ENCODE results near the gene ARV1.
"Not testable (repeated sequence)": the region's sequence is repeated elsewhere in the genome, so short reads cannot be mapped to it uniquely, and the experiment has no call there.

ARV1 gene

DNA sequence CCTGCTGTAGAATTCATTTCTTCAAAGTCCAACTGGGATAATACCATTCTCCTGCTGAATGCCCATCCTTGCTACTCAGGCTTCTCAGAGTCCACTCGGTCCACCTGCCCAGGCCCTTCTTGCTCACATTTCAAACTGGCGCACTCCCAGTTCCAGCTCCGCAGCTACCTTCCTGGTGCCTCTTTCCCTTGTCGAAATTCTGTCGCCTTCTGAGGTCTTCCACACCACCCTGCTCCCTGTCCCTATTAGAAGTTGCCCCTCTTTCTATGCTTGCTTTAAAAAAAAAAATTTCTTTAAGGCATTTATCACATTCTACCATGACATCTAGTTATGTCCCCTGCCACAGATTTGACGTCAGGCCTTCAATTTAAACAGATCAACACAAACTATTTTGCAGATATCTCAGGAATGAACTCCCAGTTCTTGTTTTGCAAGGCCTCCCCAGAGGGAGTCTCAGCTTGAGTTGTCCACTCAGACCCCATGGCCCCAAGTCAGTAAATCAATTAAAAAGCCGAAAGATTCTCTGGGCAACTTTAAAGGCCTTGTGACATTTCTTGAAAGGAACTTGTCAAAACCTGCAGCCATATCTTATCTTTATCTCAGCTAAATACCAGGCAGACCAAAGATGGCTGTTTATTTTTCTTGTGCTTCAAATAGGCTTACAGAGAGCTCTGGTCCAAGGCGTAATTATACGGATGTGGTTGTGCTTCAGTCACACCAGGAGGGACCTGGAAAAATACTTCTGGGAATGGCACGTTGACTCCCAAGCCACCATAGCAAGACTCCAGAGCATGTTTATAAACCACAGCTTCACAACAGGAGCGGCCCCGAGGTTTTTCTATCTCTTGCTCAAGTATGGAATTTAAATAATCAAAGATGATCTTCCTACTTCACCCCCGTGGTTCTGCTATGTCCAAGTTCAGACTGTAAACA lies 59.0 kb downstream of the ARV1 start:
- Mint-ChIP-seq H3K4me3 (no peak overlapping the region), H3K27me3 (ENCODE audit: low read depth) (peaks cover 16% of the 10 kb centered on the region)

DNA sequence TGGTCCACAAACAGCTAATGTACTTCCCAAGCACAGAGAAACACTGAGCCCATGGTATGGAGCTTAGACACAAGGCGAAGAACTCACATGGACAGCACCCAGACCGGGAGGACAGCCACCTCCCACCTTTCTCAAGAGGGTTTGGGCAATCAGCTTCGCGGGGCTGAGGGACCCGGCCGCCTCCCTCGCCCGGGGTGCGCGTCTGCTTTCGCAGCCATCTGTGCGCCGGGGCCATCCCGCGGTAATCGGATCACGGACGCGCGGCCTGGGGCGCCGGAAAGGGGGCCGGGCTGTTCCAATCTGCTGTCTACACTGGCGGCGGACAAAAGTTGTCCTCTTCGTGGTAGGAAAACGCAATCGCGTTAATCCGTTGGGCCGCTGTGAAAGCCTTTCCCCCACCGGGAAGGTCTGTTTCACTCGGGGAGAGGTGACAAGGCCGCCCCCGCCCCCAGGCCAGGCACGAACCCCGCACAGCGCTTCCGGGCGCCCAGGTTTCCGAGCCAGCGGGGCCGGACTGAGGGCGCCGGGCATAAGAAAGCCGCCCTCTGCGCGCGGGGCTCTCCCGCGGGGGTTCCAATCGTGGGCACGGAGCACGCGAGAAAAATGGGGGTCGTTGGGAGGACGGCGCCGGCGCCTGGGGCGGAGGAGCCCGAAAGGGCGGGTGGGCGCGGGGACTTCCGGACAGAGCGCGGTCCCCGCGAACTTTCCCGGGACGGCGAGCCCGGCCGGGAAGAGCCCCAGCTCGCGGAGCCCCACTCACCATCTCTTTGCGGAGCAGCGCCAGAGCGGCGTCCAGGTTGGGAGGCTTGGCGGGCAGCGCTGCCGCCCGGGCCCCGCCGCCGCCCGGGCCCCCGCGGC lies 60.5 kb downstream of the ARV1 start:
- H3K36me3 Mint-ChIP-seq (ENCODE audit: low read depth), result peaks cover 9% of the 10 kb centered on the region
- H3K9me3 Mint-ChIP-seq, result no peaks in the 10 kb centered on the region
- peaks cover 28% of the 10 kb centered on the region for H3K4me1 Mint-ChIP-seq (ENCODE audit: low read depth)
- H3K27ac Mint-ChIP-seq, result no peak overlapping the region
- peaks cover 27% of the 10 kb centered on the region for H3K27me3 Mint-ChIP-seq (ENCODE audit: low read depth)
- peak overlapping the region; percentile 71 for H3K4me3 Mint-ChIP-seq

More for the DNA sequence above, 59.0 kb downstream of the ARV1 start:
- Mint-ChIP-seq H3K9me3 (no peaks in the 10 kb centered on the region), H3K36me3 (ENCODE audit: low read depth) (peaks cover 9% of the 10 kb centered on the region), H3K27ac (no peak overlapping the region), H3K4me1 (ENCODE audit: low read depth) (peaks cover 28% of the 10 kb centered on the region)

DNA sequence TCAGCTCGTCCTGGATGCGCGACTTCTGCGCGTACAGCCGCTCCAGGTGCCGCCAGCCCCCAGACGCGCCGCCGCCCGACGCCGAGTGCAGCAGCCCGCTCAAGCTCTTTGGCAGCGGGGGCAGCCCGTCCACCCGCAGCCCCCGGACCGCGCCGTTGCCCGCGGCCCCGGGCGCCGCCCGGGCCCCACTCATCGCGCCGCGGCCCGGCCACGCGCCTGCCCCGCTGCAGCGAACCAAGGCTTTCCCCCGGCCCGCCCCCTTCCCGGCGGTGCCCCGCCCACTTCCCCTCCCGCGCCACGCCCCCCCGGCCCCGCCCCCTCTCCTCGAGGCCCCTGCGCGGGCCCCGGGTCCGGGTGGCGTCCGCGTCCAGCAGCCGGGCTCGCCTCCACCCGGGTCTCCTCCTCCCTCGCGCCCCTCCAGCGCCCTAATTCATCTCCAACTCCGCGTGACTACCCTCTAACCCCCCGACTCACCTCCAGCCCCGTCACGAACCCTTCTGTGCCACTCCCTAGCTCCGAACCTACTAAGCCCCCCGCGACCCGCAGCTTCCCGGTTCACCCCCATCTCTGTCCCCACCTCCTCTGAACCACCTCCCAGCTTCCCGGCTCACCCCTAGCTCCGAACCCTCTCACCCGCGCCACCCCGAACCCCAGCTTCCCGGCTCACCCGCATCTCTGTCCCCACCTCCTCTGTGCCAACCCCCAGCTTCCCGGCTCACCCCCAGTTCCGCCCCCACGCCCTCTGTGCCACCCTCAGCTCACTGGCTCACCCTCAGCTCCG lies 61.3 kb downstream of the ARV1 start, which contains the start of gene FAM89A:
TSS of gene FAM89A (minus strand) at position 236 of the 781 bp plus-strand sequence. CDS start at position 193, 43 bp downstream.
- Mint-ChIP-seq H3K36me3 (ENCODE audit: low read depth) (peaks cover 9% of the 10 kb centered on the region), H3K4me1 (ENCODE audit: low read depth) (peaks cover 30% of the 10 kb centered on the region), H3K27ac (no peak within 1 kb of the TSS), H3K9me3 (peaks cover 7% of the 10 kb centered on the region), H3K27me3 (ENCODE audit: low read depth) (peaks cover 34% of the 10 kb centered on the region), H3K4me3 (peak within 1 kb of the TSS; percentile 78)

DNA sequence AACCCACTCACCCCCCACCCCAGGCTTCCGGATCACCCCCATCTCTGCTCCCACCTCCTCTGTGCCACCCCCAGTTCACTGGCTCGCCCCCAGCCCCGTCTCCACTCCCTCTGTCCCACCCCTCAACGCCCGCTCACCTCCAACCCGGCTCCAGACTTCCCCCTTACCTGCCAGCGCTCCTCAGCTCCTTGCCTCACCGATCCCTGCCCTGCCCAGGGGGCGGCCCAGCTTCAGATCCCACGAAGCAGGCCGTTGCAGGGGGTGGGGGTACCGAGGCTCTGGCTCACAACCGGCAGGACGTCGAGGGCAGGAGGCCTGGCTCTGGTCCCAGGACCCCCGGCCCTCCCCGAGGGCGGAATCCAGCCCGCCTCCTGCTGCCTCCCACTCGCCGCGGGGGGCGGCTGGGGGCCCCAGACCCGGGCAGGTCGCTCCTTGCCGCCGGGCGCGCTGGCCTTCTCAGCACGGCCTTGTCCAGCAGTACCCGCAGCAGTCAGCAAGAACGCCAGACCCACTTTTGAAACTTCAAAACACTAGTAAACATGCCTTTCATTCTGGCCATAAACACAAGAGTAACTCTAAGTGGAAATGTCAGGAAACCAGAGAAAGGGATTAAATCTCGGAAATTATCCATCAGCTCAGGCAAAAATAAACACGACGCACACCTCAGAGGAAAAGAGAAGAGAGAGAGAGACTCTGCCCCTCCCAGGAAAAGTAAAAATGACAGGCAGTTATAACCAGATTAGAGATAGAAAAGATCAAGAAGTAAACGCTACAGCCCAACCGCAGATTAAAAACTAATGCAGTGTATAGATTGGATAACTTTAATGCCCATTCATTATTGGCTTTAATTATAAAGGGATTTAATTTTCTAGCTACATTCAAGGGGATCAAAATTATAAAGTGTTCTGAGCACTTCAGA lies 62.2 kb downstream of the ARV1 start:
- peaks cover 10% of the 10 kb centered on the region for H3K9me3 Mint-ChIP-seq
- H3K27me3 Mint-ChIP-seq (ENCODE audit: low read depth), result peaks cover 42% of the 10 kb centered on the region
- H3K4me3 Mint-ChIP-seq, result peak overlapping the region; percentile 78
- H3K36me3 Mint-ChIP-seq (ENCODE audit: low read depth), result peaks cover 12% of the 10 kb centered on the region
- H3K27ac Mint-ChIP-seq, result no peak overlapping the region
- H3K4me1 Mint-ChIP-seq (ENCODE audit: low read depth), result peaks cover 33% of the 10 kb centered on the region

DNA sequence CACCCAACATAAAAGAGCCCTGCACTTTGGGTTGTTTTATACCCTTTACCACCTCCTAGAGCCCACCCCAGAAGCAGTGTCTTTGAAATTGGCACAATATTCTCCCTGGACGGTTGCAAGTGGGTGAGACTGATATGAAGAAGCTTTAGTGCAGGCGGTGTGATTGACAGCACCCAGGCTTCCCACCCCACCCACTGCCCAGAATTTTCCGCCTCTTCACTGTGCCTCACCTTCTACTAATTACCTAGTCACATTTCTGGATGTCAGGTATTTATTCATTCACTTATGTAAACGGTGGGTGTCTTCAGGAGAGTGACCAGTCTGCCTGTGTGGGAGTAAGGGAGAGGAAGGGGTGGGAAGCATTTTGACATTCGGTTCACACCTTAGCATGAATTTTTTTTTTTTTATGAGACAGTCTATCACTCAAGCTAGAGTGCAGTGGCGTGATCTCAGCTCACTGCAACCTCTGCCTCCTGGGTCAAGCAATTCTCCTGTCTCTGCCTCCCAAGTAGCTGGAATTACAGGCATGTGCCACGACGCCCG lies 62.9 kb downstream of the ARV1 start:
- peaks cover 50% of the 10 kb centered on the region for H3K27me3 Mint-ChIP-seq (ENCODE audit: low read depth)
- H3K4me1 Mint-ChIP-seq (ENCODE audit: low read depth), result peaks cover 25% of the 10 kb centered on the region
- H3K9me3 Mint-ChIP-seq, result peaks cover 10% of the 10 kb centered on the region
- H3K4me3 Mint-ChIP-seq, result peak overlapping the region; percentile 78
- no peak overlapping the region for H3K27ac Mint-ChIP-seq
- peaks cover 12% of the 10 kb centered on the region for H3K36me3 Mint-ChIP-seq (ENCODE audit: low read depth)

DNA sequence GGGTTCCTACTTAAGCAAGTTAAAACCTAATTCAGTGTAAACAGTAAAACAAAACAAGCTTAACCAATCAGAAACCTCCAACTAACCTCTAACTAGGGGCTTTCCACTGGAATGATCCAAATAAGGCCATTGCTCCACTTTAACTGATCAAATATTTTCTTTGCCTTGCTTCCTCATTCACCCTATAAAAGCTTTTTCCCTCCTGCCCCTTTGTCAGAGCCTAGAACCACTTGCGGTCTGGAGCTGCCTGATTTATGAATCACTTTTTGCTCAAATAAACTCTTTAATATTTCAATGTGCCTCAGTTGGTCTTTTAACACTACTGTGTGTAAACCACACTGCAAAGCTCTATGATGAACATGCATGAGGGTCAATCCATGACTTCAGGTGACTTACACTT lies 65.7 kb downstream of the ARV1 start:
- peaks cover 3% of the 10 kb centered on the region for H3K36me3 Mint-ChIP-seq (ENCODE audit: low read depth)
- no peak overlapping the region for H3K4me3 Mint-ChIP-seq
- peaks cover 71% of the 10 kb centered on the region for H3K27me3 Mint-ChIP-seq (ENCODE audit: low read depth)
- H3K4me1 Mint-ChIP-seq (ENCODE audit: low read depth), result peaks cover 9% of the 10 kb centered on the region
- H3K9me3 Mint-ChIP-seq, result peaks cover 10% of the 10 kb centered on the region
- no peak overlapping the region for H3K27ac Mint-ChIP-seq

DNA sequence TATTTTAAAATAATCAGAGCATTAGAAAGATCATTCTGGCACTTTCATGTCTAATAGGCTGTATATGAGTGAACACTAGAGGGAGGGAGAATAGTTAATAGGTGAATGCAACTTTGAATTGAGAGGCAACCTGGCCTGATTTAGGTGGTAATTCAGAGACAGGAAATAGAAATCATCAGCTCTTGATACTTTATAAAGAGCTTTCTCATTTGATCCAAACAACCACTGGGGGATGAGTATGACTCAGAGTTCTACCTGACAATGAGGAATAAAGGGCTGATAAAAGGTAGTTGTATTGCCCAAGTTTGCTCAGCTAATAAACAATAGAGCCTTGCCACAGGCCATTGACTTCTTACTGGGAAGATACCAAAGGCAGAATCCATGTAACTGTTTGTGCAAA lies 66.4 kb downstream of the ARV1 start:
- Mint-ChIP-seq H3K36me3 (ENCODE audit: low read depth) (peaks cover 3% of the 10 kb centered on the region), H3K9me3 (peaks cover 10% of the 10 kb centered on the region)

DNA sequence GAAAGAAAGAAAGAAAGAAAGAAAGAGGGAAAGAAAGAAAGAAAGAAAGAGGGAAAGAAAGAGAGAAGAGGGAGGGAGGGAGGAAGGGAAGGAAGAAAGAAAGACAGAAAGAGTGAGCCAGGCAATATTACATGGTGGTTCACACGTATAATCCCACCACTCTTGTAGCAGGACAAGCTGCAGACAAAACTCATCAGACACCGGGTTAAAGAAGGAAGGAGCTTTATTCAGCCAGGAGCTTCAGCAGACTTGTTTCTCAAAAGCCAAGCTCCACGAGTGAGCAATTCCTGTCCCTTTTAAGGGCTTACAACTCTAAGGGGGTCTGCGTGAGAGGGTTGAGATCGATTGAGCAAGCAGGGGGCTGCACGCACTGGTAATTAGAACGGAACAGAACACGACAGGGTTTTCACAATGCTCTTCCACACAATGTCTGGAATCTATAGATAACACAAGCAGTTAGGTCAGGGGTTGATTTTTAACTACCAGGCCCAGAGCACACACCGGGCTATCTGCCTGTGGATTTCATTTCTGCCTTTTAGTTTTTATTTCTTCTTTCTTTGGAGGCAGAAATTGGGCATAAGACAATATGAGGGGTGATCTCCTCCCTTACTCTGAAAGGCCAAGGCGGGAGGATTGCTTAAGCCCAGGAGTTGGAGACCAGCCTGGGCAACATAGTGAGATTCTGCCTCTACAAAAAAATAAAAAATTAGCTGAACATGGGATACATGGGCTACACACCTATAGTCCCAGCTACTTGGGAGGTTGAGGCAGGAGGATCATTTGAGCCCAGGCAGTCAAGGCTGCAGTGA lies 67.2 kb downstream of the ARV1 start:
- H3K36me3 Mint-ChIP-seq (ENCODE audit: low read depth); H3K4me1 Mint-ChIP-seq (ENCODE audit: low read depth); H3K27ac Mint-ChIP-seq; H3K4me3 Mint-ChIP-seq; H3K9me3 Mint-ChIP-seq: not testable (repeated sequence)
- H3K27me3 Mint-ChIP-seq (ENCODE audit: low read depth), result peaks cover 71% of the 10 kb centered on the region

More for the DNA sequence above, 66.4 kb downstream of the ARV1 start:
- Mint-ChIP-seq H3K27me3 (ENCODE audit: low read depth) (peaks cover 72% of the 10 kb centered on the region), H3K27ac (no peak overlapping the region), H3K4me1 (ENCODE audit: low read depth) (peaks cover 9% of the 10 kb centered on the region), H3K4me3 (no peak overlapping the region)

DNA sequence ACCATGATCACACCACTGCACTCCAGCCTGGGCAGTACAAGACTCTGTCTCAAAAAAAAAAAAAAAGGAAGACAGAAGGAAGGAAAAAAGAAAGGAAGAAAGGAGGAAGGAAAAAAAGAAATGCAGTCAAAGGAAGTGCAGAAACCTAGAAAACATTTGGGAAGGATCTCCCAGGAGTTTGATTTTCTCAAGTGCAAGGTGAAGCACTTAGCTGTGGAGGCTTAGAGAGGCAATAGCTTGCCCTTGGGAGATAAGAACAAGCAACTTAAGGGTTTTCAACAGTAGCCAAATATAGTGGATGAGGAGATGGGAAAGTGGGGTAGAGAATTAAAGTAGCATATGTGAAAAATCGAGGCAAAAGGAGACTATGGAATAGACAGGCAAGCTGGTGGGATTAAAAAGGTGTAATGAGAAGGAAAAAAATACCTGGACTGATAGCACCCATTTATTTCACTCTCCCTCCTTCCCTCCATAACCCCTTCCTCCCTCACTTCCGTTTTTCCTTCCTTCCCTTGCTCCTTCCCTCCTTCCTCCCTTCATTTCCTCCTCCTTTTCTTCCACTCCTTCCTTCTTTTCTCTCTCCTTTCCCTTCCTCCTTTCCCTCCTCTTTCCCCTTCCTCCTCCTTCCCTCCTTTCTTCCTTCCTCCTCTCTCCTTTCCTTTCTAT lies 68.0 kb downstream of the ARV1 start:
- H3K36me3 Mint-ChIP-seq (ENCODE audit: low read depth), result peaks cover 3% of the 10 kb centered on the region
- H3K4me3 Mint-ChIP-seq, result no peak overlapping the region
- H3K27ac Mint-ChIP-seq, result no peak overlapping the region
- peaks cover 10% of the 10 kb centered on the region for H3K9me3 Mint-ChIP-seq
- peaks cover 5% of the 10 kb centered on the region for H3K4me1 Mint-ChIP-seq (ENCODE audit: low read depth)
- peaks cover 65% of the 10 kb centered on the region for H3K27me3 Mint-ChIP-seq (ENCODE audit: low read depth)

DNA sequence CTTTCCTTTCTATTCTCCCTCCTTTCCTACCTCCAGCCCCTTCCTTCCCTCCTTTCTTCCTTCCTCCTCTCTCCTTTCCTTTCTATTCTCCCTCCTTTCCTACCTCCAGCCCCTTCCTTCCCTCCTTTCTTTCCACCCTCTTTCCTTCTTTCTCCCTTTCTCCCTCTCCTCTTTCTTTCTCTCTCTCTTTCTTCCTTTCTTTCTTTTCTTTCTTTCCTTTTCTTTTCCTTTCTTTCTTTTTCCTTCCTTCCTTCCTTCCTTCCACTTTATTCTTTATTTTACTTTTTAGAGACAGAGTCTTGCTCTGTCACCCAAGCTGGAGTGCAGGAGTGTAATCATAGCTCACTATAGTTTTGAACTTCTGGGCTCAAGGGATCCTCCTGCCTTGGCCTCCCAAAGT lies 68.6 kb downstream of the ARV1 start:
- H3K27me3 Mint-ChIP-seq (ENCODE audit: low read depth), result peaks cover 59% of the 10 kb centered on the region
- not testable (repeated sequence) for H3K9me3 Mint-ChIP-seq; H3K27ac Mint-ChIP-seq; H3K4me1 Mint-ChIP-seq (ENCODE audit: low read depth); H3K4me3 Mint-ChIP-seq; H3K36me3 Mint-ChIP-seq (ENCODE audit: low read depth)

DNA sequence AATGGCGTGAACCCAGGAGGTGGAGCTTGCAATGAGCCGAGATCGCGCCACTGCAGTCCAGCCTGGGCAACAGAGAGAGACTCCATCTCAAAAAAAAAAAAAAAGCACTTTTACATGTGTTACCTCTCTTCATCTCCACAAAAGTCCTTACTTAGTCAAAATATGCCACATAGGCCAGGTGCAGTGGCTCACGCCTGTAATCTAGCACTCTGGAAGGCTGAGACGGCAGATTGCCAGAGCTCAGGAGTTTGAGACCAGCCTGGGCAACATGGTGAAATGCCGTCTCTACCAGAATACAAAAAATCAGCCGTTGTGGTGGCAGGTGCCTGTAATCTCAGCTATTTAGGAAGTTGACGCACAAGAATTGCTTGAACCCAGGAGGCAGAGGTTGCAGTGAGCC lies 69.5 kb downstream of the ARV1 start:
- not testable (repeated sequence) for H3K9me3 Mint-ChIP-seq; H3K36me3 Mint-ChIP-seq (ENCODE audit: low read depth); H3K27ac Mint-ChIP-seq; H3K4me3 Mint-ChIP-seq
- peaks cover 51% of the 10 kb centered on the region for H3K27me3 Mint-ChIP-seq (ENCODE audit: low read depth)
- H3K4me1 Mint-ChIP-seq (ENCODE audit: low read depth), result peaks cover 10% of the 10 kb centered on the region

Measured in T-helper 1 cell treated with Interleukin-12 subunit alpha and Interleukin-12 subunit beta and Interleukin-4 antibody, amounts not matched to agents 30 μg/mL and 1 μg/mL, for 36 hours (primary cell).